GM18873 (cell line): ENCODE data around the gene PITX1.
"Not testable (repeated sequence)": the region's sequence is repeated elsewhere in the genome, so short reads cannot be mapped to it uniquely, and the experiment has no call there.

Source experiments
- ATAC-seq: cut with Tn5 transposase; IDR thresholded peaks from one replicate; pipeline ENCODE4 v1.9.1; 2021; ENCODE audit warnings: mild to moderate bottlenecking, moderate library complexity, moderate number of reproducible peaks; ENCODE audit not compliant: unreplicated experiment, low FRiP score

The PITX1 gene

DNA sequence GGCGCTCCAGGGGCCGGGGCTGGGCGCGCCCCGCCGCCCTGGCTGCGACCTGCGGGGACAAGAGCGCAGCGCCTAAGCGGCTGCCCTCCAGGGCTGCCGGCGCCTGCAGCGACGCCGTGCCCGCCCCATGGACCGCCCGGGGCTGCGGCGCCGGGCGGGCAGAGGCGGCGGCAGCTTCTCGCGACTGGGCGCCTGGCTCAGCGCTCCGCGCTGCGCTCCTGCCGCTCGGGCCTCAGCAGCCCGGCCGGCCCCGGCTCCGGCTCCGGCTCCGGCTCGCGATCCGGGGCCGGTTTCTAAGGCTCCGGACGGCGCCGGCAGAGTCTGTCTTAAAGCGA lies at the start of gene PITX1:
PITX1 (minus strand) TSS at position 328 of the 335 bp plus-strand sequence. CDS start 347 bp downstream, outside the sequence.
- no peak for ATAC-seq

DNA sequence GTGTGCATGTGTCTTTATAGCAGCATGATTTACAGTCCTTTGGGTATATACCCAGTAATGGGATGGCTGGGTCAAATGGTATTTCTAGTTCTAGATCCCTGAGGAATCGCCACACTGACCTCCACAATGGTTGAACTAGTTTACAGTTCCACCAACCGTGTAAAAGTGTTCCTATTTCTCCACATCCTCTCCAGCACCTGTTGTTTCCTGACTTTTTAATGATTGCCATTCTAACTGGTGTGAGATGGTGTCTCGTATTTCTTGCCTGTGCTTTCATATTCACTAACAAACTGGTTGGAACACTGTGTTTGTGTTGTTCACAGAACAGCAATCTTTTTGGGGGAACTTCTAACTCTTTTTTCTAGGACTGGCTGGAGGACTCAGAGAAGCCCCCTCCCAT lies 49.3 kb upstream of the PITX1 start:
- not testable (repeated sequence) for ATAC-seq

DNA sequence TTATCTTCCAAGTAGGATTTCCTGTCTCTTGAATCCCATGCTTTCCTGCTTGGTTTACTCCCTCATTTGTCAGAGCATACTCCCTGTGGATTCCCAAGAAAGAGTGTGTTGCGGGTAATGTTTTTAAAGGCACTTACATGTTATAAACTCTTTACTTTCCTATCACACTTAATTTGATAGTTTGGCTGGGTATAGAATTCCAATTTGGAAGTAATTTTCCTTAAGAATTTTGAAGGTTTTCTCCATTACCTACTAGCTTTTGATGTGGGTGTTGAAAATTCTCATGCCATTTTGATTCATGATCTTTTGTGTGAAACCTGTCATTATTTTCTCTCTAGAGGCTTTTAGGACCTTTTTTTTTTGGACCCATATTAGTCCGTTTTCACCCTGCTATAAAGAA lies 47.2 kb upstream of the PITX1 start:
- no peak for ATAC-seq

DNA sequence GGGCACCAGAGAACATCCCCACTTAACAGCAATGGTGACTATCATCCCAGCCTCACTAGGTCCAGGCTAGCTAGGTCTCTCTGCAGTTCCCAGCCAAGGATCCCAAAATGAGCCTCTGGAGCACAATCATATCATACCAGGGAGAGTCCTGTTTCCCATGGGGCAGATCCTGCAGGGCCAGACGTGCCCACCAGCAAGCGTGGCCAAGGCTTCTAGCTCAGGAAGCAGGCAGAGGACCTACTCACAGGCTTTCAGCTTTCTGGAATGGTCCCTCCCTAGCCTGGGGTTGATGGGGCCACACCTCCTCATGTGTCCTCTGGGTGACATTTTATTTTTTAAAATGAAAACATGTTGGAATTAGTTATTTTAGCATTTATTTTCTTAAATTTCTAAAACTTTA lies 45.7 kb upstream of the PITX1 start:
- no peak for ATAC-seq

DNA sequence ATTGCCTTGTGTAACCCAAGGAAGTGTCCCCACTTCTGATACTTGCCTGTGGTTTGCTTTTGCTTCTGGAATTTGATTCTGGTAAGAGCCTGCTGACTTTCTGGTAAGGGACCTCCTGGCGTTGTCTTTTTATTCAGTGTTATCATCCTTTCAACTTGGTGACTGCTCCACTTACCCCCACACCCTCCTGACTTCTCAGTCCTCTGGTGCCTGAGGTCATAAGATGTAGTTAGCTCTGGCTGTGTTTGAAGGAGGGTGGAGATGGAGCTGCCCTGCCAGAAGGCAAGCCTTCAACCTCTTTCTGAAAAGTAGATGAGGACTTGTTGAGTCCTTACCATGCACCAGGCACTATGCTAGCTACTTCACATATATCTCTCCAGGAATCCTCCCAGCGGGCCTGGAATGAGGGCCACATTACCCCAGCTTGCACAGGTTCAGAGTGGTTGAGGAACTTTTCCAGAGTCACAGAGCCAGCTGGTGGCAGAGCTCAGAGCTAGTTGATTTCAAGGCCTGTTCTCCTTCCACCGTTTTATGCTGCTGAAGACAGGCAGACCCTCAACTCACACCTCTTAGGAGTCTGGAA lies 45.2 kb upstream of the PITX1 start:
- ATAC-seq: no peak

DNA sequence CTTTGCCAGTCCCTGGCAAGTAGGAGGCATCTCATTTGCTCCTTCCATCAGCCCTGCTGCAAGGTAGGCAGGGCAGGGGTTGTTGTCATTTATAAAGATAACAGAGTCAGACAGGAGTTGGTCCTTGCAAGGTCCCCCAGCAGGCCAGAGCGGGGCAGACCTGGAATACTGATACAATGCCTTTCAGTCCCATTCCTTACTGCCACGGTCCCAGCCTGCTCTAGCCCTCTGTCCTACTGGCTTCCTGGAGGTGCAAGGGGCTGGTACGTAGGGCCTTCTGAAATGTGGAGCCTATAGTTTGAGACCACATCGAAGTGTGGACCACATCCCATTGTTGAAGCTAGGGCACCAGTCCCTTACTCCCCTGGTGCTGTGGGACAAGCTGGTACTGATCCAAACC lies 42.8 kb upstream of the PITX1 start:
- ATAC-seq: no peak

DNA sequence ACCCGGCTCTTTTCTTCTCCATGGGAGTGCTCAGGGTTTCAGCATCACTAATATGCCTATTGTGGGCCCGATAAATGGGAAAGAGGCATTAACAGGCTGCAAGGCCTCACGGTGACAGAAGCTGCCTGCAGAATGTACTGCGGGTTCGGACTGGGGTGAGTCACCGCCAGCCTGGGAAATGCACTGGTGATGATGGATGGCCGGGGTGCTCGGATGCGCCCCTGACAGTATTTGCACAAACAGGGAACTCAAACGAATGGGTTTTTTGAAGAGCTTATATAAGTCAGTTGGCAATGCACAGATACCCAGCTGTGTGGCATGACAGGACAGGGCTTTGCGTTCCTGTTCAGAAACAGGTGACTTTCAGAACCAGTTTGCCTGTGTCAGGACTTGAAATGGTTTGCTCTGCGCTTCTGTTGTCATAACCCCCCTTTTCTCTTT lies 42.0 kb upstream of the PITX1 start:
- no peak for ATAC-seq

DNA sequence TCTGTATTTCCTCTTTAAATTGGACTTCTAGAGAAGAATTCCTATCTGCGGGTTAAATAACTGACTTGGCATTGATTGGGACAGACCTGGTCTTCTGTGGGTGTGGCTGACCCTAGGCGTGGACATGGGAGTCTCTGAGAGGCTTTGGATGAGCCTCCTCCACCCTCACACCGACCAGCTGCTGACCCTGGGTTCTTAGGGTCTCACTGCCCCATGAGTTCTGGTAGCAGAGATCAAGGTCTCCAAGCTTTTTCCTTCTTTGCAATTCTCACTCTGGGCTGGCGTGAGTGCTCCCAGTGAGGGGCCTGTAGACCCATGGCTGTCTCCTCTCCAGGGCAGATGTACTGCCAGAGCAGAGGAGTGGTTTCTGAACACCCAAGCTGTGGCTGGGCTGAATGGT lies 41.6 kb upstream of the PITX1 start:
- ATAC-seq: no peak

DNA sequence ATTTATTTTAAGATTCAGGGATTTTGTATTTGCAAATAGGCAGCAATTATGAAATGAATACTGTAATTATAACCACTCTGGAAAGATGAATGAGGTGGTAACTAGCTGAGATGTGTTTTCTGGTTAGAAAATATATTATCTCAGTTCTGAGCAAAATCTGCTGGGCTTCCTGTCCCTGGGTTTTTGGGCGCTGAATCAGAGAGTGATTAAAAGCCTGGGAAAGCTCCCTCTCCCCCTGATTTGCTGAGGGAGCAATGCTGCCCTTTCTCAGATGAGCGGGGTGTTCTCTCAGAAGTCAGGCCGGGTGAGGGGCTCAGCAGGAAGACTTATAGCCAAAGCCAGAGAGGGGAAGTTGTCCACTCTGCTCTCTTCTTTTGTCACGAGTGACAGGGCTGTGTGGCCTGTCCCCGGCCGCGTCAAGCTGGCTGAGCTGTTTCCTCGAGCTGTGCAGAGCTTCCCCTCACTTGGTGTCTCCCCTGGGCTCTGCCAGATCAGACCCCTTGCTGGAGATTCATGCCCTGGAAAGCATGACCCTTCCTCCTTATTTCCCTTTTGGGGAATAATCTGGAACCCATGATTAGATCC lies 39.8 kb upstream of the PITX1 start:
- no peak for ATAC-seq

DNA sequence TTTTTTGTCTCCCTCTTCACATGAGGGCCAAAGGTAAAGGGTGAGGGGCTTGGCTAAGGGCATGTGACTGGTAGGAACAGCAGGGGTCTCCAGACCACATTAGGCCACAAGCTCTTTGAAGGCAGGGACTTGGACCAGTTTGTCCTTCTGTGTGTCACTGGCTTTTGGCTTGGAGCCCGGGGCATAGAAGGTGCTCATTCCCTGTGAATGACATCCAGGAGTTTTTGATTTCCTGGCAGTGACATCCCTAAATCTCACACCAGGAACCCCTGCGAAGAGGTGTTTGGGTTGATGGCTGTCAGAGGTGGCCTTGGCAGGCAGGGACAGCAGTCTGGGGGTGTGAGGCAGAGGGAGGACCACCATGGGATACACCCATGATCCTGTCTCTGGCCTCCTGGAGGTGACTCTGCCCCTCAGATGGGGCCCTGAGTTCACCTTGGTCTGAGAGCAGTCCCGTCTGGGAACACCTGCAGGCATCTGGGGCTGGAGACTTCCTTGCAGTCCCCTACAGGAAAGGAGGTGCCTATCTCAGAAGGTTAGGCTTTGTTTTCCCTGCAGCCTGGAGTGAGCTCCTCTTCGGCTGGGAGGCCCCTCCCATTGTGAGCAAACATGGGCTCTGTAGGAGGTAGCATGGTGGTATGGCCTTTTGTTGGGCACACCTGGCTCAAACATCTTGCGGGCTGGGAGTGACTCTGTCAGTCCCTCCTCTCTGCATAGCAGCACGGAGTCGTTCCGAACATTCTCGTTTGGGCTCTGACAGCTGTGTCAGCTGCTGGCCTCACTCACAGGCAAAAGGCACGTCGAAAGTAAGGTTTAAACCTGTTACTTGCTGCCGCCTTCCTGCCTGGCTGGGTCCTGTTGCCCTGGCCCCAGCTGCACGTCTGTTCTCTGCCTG lies 38.6 kb upstream of the PITX1 start:
- no peak for ATAC-seq

DNA sequence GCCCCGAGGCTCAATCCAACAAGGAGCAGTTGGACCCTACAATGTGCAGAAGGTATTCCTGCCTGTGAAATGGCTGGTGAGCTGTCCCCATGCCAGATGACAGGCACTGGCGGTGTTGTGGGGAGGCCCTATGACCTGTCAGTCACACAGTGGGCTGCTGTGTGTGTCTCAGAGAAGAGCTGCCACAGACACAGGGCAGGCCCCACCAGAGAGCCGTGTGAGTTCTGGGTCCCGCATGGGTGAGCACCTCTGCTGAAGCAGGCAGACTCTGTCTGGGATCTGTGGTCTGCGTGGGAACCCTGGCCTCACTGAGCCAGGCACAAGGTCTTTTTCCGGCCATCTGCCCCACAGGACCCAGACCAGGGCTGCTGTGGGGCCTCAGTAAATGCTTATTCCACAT lies 37.3 kb upstream of the PITX1 start:
- no peak for ATAC-seq

DNA sequence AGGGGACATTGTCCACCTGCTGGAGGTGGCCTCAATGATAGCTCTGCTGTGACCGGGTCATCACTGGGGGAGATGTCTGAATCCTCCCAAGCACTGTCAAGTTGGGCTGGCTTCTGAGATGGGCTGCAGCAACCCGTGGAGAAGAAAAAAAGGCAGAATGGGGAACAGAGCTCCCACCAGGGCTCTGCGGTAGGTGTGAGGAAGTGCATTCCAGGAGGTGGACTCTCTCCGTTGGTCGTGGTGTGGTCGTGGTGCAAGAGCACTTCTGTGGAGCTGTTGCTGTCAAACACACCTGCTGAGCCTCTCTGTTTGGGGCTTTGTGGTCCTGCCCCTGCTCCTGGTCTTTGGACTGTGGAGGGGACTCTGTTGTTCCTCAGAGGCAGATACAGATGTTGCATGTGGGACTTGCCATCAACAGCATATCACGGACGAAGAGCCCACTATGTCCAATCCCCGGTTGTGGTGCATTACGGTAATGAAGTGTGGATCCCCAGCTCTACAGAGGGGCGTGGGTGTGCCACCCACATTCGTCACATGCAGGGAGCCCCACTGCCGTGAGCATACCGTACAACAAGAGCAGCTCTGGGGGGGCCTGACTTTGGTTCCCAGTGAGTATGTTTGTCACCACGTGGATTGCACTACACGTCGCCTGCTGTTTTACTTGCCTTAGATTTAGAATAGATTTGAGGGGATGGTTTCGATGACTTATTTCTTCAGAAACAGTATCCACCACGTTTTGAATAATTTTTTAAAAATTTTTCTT lies 36.0 kb upstream of the PITX1 start:
- no peak for ATAC-seq

DNA sequence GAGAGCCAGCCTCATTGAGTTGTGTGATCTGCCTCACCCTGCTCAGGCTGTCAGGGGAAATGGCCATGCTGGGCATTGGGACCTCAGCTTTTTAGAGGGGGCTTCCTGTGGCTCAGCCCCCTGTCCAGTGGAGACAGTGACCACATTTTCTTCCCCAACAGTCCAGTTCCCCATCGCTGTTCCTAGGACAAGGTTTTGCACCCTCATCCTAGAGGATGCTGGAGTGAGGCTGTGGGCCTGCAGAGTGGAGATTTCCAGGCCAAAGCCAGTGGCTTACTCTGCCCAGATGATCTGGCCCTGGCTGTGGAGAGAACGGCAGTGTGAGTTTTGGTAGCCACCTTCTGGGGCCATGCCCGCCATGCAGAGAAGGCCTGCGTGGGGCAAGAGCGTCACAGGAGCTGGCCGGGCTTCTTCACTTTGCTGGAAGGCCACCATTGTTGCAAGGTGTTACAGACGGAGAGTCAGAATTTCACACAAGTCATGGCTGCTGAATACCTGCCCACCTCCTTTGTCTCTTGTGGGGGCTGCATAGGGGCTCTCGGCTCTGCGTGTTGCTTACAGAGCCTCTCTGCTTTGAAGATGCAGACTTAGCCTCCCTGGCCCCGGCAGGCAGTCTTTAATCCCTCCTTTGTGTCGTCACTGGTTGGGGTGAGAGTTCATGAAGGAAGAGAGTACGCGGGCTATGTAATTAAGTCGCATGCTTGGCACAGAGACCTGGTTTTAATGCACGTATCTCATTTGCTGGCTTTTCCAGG lies 35.2 kb upstream of the PITX1 start:
- ATAC-seq: no peak

DNA sequence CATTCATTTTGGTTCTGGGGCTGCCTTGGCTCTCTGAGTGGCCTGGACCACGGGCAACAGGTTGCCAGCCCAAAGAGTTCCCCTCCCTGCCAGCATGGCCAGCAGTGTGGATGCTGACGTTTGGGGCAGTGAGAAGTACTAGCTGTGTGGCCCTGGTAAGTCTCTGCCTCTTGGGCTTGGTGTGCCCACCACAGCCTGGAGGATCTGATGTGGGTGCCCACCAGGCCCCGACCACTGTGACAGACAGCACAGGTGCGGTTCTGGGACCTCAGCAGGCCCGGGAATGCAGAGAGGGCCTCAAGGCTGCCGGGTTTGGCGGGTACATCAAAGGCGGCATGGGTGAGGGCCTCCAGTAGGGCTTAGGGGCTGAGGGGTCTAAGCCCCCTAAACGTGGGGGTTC lies 33.6 kb upstream of the PITX1 start:
- ATAC-seq: no peak

DNA sequence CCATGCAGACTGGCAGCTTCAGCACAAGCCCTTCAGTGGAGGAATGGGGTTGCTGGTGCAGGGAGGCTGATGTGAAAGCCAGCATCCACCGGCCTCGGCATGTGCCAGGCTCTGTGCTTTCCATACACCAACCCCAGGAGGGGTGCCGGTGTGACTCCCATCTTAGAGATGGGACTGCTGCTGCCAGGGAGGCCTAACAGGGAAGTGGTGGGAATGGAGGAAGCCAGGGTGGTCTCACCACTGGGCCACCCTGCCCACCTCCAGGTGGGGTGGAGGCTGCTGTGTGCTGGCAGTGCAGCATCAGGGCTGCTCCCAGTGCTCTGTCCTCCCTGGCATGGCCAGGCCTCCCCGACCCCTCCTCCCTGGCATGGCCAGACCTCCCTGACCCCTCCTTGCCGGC lies 32.8 kb upstream of the PITX1 start:
- no peak for ATAC-seq

DNA sequence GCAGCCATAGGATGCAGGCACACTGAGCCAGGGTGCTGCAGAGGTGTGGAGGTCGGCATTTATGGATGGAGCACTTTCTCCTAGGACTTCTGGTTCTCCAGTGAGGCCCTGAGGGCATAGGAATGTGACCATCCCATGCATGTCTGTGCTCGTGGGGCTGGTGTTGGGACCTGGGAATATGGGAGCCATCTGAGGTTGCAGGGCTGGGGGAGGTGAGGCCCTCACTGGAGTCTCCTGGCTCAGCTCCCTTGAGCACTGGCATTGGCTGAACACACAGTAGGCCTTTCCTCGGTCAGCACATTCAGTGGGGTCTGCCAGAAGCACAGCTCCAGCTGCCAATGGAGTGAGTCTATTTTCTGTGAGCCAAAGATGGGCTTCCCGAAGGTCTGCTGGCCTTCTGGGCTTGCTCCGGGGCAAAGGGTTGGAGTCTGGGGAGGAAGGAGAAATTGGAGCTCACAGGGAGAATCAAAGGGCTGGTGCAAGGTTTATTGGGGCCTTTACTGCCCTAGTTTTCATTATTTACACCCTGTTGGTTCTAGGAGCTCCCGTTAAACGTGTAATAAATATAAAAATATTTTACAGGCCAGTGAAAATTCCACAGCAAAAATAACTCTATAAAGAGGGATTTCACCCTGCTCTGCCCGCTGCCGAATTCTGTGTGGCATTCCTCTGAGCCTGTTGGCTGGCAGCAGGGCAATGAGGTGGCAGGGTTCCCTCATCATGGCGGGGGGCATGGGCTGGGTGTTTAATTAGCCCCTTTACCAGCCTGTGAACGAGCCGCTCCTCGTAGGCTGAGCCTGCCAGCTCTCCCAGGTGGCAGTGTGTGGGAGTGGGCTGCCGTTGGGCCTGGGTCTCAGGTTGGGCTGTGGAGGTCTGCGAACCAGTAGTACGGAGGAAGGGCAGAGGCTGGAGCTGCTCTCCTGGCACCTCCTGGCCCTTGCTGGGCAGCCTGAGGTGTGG lies 31.6 kb upstream of the PITX1 start:
- no peak for ATAC-seq

DNA sequence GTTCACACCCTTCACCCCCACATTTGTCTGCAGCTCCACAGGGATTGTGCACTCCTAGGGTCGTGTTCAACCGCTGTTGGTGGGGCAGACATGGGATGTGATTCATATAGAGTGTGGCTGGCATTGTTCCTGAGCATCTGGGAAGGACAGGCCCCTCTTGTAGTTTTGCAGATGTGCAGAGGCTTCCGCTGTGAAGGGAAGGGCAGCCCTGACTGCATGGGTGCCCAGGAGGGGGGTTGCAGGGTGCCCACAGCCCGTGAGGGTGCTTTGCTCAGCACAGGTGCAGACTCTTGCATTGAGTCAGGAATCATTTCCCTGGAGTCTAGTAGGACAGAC lies 30.2 kb upstream of the PITX1 start:
- no peak for ATAC-seq

DNA sequence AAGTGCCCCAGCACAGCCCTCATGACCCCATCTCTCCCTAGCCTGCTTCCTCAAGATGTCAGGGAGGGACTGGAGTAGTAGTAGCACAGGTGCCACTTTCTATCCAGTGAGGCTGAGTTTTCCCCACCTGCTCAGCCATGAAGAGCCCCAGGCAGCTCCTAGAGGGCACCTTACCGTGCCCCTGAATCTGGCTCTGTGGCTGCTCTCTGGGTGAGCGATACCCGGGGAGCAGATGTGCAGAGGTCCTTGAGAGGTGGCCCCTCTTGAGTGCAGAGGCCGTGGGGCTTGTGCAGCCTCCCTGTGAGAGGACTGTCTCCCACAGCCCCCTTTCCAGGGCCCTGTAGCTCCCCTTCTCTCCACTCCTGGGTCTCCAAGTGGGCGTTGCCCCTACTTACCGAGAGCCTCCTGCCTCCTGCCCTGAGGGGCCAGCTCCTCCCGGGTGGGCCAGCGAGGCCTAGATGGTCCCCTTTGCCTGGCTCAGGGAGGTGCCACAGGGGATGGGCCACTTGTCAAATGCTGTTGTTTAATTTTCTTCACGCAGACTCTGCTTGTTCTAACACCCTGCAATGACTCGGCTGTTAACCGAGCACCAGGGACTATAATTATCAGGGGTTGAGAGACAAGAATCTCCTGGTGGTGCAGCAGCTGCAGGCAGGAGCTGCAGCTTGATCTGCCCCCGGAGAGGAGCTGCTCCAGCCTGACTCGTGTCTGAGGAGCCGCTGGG lies 29.6 kb upstream of the PITX1 start:
- no peak for ATAC-seq

DNA sequence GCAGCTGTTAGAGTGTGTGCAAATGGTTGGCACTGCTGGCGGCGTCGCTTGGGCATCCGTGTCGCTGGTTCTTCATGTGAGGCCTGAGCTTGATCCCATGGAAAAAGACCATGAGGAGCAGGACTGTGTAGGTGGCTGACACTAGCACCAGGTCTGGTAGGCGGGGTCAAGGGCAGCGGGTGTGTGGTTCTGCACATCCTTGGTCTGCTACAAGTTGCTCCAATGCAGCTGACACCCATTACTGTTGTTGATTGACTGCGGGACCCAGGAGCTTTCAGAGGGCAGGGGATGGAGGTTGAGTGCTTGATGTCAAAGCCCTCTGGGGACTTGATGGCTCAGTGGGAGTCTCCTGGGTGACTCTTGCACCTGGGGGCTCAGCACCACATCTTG lies 29.0 kb upstream of the PITX1 start:
- no peak for ATAC-seq
